PC-9 (cell line): ENCODE measurements around the gene ANKRD62. TPM values are rescaled to one million over a fixed set of nuclear protein-coding genes. Genes with fewer than 3 reads are reported as not detected.

Experiments
- BruUV-seq: library from RNA; stranded (reverse); fragments of 400-500 nt; replicated peaks from 2 replicates; lab custom pipeline; 2021; lab: Mats Ljungman, UMichigan
- CTCF ChIA-PET: fragments of 300-600 bp; sonication (Branson Sonifier 250); formaldehyde crosslinking; loops from one replicate; lab custom pipeline; 2022; ENCODE audit warnings: antibody characterized with exemption; lab: Charles Lee
- POLR2A ChIA-PET: fragments of 300-600 bp; sonication (Branson Sonifier 250); formaldehyde crosslinking; loops from one replicate; lab custom pipeline; 2022; ENCODE audit warnings: antibody characterized with exemption; ENCODE audit not compliant: unreplicated experiment; lab: Charles Lee
- DNase-seq, 2 experiments: peaks; one replicate each; pipeline versions ENCODE4 v3.0.0 to v3.0.0-alpha.2; 2015 to 2022; ENCODE audit warnings: mixed read lengths in 1 of 2
- H2AFZ ChIP-seq: fragments of 200-600 bp; sonication (generic); 2 replicates; pipeline ENCODE4 v1.8.1; 2017; ENCODE audit warnings: antibody characterized with exemption
- H3F3A ChIP-seq: fragments of 200-600 bp; sonication (generic); 2 replicates; pipeline ENCODE4 v1.8.1; 2017; ENCODE audit warnings: antibody characterized with exemption, mild to moderate bottlenecking, low read depth; ENCODE audit not compliant: insufficient read depth
- H3K27ac ChIP-seq: fragments of 200-600 bp; sonication (generic); 2 replicates; pipeline ENCODE4 v1.6.1; 2016; ENCODE audit warnings: mixed run types
- H3K27me3 ChIP-seq: fragments of 200-600 bp; sonication (generic); 2 replicates; pipeline ENCODE4 v1.6.1; 2016; ENCODE audit warnings: low read depth, mixed run types; ENCODE audit not compliant: insufficient read depth
- H3K36me3 ChIP-seq: fragments of 200-600 bp; sonication (generic); 2 replicates; pipeline ENCODE4 v1.6.1; 2016; ENCODE audit warnings: low read depth, mixed run types
- H3K4me1 ChIP-seq: fragments of 200-600 bp; sonication (generic); replicated peaks from 2 replicates; pipeline ENCODE4 v1.6.1; 2016; ENCODE audit warnings: mixed run types; ENCODE audit not compliant: insufficient read depth
- H3K4me2 ChIP-seq: fragments of 200-600 bp; sonication (generic); 2 replicates; pipeline ENCODE4 v1.6.1; 2017; ENCODE audit warnings: mixed run types
- H3K4me3 ChIP-seq: fragments of 200-600 bp; sonication (generic); 2 replicates; pipeline ENCODE4 v1.6.1; 2016; ENCODE audit warnings: mixed run types
- H3K79me2 ChIP-seq: fragments of 200-600 bp; sonication (generic); 2 replicates; pipeline ENCODE4 v1.6.1; 2017; ENCODE audit warnings: low read depth, mixed run types
- H3K9me2 ChIP-seq: fragments of 200-600 bp; sonication (generic); 2 replicates; pipeline ENCODE4 v1.8.1; 2017; ENCODE audit warnings: mild to moderate bottlenecking; ENCODE audit not compliant: insufficient read depth
- H3K9me3 ChIP-seq: fragments of 200-600 bp; sonication (generic); 2 replicates; pipeline ENCODE4 v1.8.1; 2016; ENCODE audit warnings: low read depth; ENCODE audit not compliant: insufficient read depth
- H4K20me1 ChIP-seq: fragments of 200-600 bp; sonication (generic); 2 replicates; pipeline ENCODE4 v1.8.1; 2017; ENCODE audit not compliant: insufficient read depth
- CTCF ChIP-seq: fragments of 200-600 bp; sonication (generic); conservative IDR thresholded peaks from 2 replicates; pipeline ENCODE4 v1.6.1; 2017; ENCODE audit warnings: mixed run types, antibody characterized with exemption, mild to moderate bottlenecking, moderate library complexity
- EZH2 ChIP-seq: fragments of 200-600 bp; sonication (generic); IDR thresholded peaks from 2 replicates; pipeline ENCODE4 v1.8.0; 2017; ENCODE audit warnings: antibody characterized with exemption, low read depth
- intact Hi-C: fragments of 100-400 bp; cut with micrococcal nuclease; formaldehyde crosslinking; loops from one replicate; pipeline ENCODE4 v1.10.0; 2022; ENCODE audit not compliant: unreplicated experiment
- total RNA-seq: library from RNA; stranded (reverse); gene quantifications from 2 replicates; pipeline ENCODE4 v1.2.3, GENCODE V29; 2021

Gene ANKRD62
- total RNA-seq, 1 experiment from 2014 or later, result not detected

DNA sequence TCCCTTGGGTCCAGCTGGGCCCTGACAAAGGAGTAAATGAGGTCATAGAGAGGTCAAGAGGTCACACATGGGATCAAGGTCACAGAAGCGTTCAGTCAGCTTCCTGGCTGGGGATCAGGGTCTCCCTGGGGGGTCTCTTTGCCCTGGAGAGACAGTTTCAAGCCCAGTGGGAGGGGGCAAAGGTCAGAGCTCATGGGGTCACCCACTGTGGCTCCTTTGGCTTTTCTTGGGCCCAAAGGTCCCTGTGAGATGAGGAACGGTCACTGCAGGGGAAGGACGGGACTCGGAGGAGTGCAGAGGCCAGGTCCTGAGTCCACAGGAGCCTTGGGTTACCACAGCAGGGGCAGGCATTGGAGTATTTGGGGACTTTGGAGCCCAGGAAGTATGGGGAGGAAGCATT, 30.7 kb upstream of the ANKRD62 start:
- POLR2A ChIA-PET, result no interaction called here
- H3K9me2 ChIP-seq, result no peaks in the 10 kb centered on the region
- intact Hi-C loops, result no loop called here

GRCh38 chr18:12064086-12064763, 29.4 kb upstream of the ANKRD62 start:
- TF ChIP-seq EZH2 (no peak), CTCF (no peak)
- CTCF ChIA-PET, result no interaction called here
- BruUV-seq, result no TSS peak

More for the DNA sequence above, 30.7 kb upstream of the ANKRD62 start:
- no peaks in the 10 kb centered on the region for H3K9me3 ChIP-seq
- H3F3A ChIP-seq, result no peaks in the 10 kb centered on the region
- BruUV-seq, result no TSS peak
- TF ChIP-seq EZH2 (no peak), CTCF (no peak)
- H3K4me3 ChIP-seq, result no peak overlapping the region
- no peaks in the 10 kb centered on the region for H3K4me1 ChIP-seq
- H2AFZ ChIP-seq, result no peak overlapping the region
- no peaks in the 10 kb centered on the region for H4K20me1 ChIP-seq
- H3K4me2 ChIP-seq, result no peak overlapping the region
- no peaks in the 10 kb centered on the region for H3K79me2 ChIP-seq
- CTCF ChIA-PET, result no interaction called here
- DNase-seq, result no peak
- H3K27me3 ChIP-seq, result no peaks in the 10 kb centered on the region
- H3K27ac ChIP-seq, result no peak overlapping the region
- H3K36me3 ChIP-seq, result no peaks in the 10 kb centered on the region

DNA sequence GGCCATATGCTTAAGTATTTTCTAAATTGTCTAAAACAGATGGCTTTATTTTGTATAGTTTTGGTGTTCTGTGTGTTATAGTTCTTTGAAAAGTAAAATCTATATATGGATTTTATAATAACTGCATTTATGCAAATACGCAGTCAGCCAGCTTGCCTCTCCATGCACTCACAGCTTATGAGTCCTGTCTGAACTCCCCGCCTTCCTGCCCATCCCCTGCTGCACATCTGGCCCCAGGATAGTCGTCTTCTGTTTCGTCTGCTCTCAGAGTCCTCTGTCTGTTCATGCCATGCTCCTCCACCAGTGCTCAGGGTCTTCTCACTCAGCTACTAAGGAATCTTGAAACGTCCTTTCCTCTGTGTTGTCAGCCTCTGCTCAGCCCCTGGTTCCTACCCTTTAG, 28.2 kb upstream of the ANKRD62 start:
- intact Hi-C loops, result no loop called here
- BruUV-seq, result no TSS peak
- H4K20me1 ChIP-seq, result no peaks in the 10 kb centered on the region
- no peak overlapping the region for H3K4me3 ChIP-seq
- no peaks in the 10 kb centered on the region for H3F3A ChIP-seq
- TF ChIP-seq EZH2 (no peak), CTCF (no peak)
- H3K4me1 ChIP-seq, result no peaks in the 10 kb centered on the region
- no peak for DNase-seq
- CTCF ChIA-PET, result interaction anchor here (0.5 kb wide), 1 partner anchor 579 kb away, joined by 3 read pairs; no protein-coding TSS in a partner anchor
- H3K36me3 ChIP-seq, result no peaks in the 10 kb centered on the region
- no peak overlapping the region for H3K27ac ChIP-seq
- no peaks in the 10 kb centered on the region for H3K27me3 ChIP-seq
- no peak overlapping the region for H2AFZ ChIP-seq
- H3K9me3 ChIP-seq, result no peaks in the 10 kb centered on the region
- H3K4me2 ChIP-seq, result no peak overlapping the region
- H3K79me2 ChIP-seq, result no peaks in the 10 kb centered on the region
- POLR2A ChIA-PET, result interaction anchor here (0.7 kb wide), 1 partner anchor 34 kb away, joined by 3 read pairs; no protein-coding TSS in a partner anchor
- H3K9me2 ChIP-seq, result no peaks in the 10 kb centered on the region

More at GRCh38 chr18:12064086-12064763, 29.4 kb upstream of the ANKRD62 start:
- Histone ChIP-seq H3K9me3 (no peaks in the 10 kb centered on the region), H2AFZ (no peak overlapping the region), H3F3A (no peaks in the 10 kb centered on the region), H4K20me1 (no peaks in the 10 kb centered on the region), H3K27me3 (no peaks in the 10 kb centered on the region), H3K27ac (no peak overlapping the region), H3K4me1 (no peaks in the 10 kb centered on the region), H3K36me3 (no peaks in the 10 kb centered on the region), H3K4me3 (no peak overlapping the region), H3K79me2 (no peaks in the 10 kb centered on the region), H3K9me2 (no peaks in the 10 kb centered on the region), H3K4me2 (no peak overlapping the region)
- intact Hi-C loops, result no loop called here
- POLR2A ChIA-PET, result no interaction called here
- DNase-seq, result no peak
